Fibroblast of lung (primary cell): ENCODE measurements around the gene SPRTN. TPM values are rescaled to one million over a fixed set of nuclear protein-coding genes. Genes with fewer than 3 reads are reported as not detected.

Experiments used
- DNase-seq, 2 donors: peaks; one replicate each; pipeline versions ENCODE4 v3.0.0 to v3.0.0-alpha.2; 2010; ENCODE audit warnings: low read depth in 2 of 2
- H2AFZ ChIP-seq: 2 replicates; pipeline ENCODE4 v1.5.1; 2012; ENCODE audit warnings: low read length, control low read depth, inconsistent platforms
- H3K27ac ChIP-seq: 2 replicates; pipeline ENCODE4 v1.5.1; 2011; ENCODE audit warnings: low read length, control low read depth; ENCODE audit not compliant: insufficient read depth
- H3K27me3 ChIP-seq: 2 replicates; pipeline ENCODE4 v1.5.1; 2011; ENCODE audit warnings: mild to moderate bottlenecking, low read length; ENCODE audit not compliant: control insufficient read depth, insufficient read depth
- H3K36me3 ChIP-seq: 2 replicates; pipeline ENCODE4 v1.5.1; 2011; ENCODE audit warnings: low read length; ENCODE audit not compliant: control insufficient read depth, insufficient read depth
- H3K4me1 ChIP-seq: 2 replicates; pipeline ENCODE4 v1.5.1; 2011; ENCODE audit warnings: low read length; ENCODE audit not compliant: control insufficient read depth, insufficient read depth; ENCODE audit errors: extremely low read depth
- H3K4me2 ChIP-seq: 2 replicates; pipeline ENCODE4 v1.5.1; 2011; ENCODE audit warnings: low read length, control low read depth; ENCODE audit not compliant: insufficient read depth; ENCODE audit errors: extremely low read depth
- H3K4me3 ChIP-seq, 4 experiments: fragments of 200-600 bp in 1 of 4; sonication (generic) in 1 of 4; replicated peaks in 1 of 4; 2 replicates each; pipeline ENCODE4 v1.5.1; 2011 to 2016; ENCODE audit warnings: low read length in 4 of 4, low read depth in 3 of 4, mild to moderate bottlenecking in 3 of 4, control low read depth in 2 of 4, inconsistent platforms in 1 of 4, mixed read lengths in 1 of 4; ENCODE audit not compliant: insufficient read depth in 1 of 4; ENCODE audit errors: control extremely low read depth in 1 of 4
- H3K79me2 ChIP-seq: 2 replicates; pipeline ENCODE4 v1.5.1; 2012; ENCODE audit warnings: mild to moderate bottlenecking, low read length, inconsistent platforms; ENCODE audit not compliant: control insufficient read depth, insufficient read depth
- H3K9ac ChIP-seq: 2 replicates; pipeline ENCODE4 v1.5.1; 2011; ENCODE audit warnings: mild to moderate bottlenecking, low read length, control low read depth; ENCODE audit not compliant: insufficient read depth
- H3K9me3 ChIP-seq: 2 replicates; pipeline ENCODE4 v1.5.1; 2012; ENCODE audit warnings: low read depth, low read length; ENCODE audit not compliant: control insufficient read depth, insufficient read depth
- H4K20me1 ChIP-seq: 2 replicates; pipeline ENCODE4 v1.5.1; 2011; ENCODE audit warnings: low read length; ENCODE audit not compliant: control insufficient read depth, insufficient read depth; ENCODE audit errors: extremely low read depth
- CTCF ChIP-seq, 2 donors: IDR thresholded peaks in 1 of 2; conservative IDR thresholded peaks in 1 of 2; 1 replicate in 1 of 2; 2 replicates in 1 of 2; pipeline ENCODE4 v1.5.1; 2011 to 2012; ENCODE audit warnings: low read length in 2 of 2, control low read depth in 1 of 2, inconsistent platforms in 1 of 2, low read depth in 1 of 2, mild to moderate bottlenecking in 1 of 2
- EZH2 ChIP-seq: IDR thresholded peaks from 2 replicates; pipeline ENCODE4 v1.5.1; 2012; ENCODE audit warnings: low read length, control low read depth, mild to moderate bottlenecking; ENCODE audit errors: missing control alignments
- polyA plus RNA-seq, 2 donors: library from polyadenylated mRNA; depleted of rRNA in 1 of 2; stranded (reverse) in 1 of 2; unstranded in 1 of 2; fragments of >200 nt; gene quantifications; 2 replicates each; pipeline ENCODE4 v1.2.1, GENCODE V29; 2011 to 2012; ENCODE audit warnings: missing spikeins in 1 of 2
- total RNA-seq: library from RNA; depleted of rRNA; stranded (reverse); fragments of >200 nt; gene quantifications from 2 replicates; pipeline ENCODE4 v1.2.1, GENCODE V29; 2014

SPRTN gene
- total and polyA plus RNA-seq, 2 donors (not counting 1 experiment from before 2014, with no cell fraction given), result 9.5 to 16.0 TPM

GRCh38 chr1:231357187-231357772, 19.2 kb downstream of the SPRTN start:
- H3K9me3 ChIP-seq, result no peaks in the 10 kb centered on the region
- no peaks in the 10 kb centered on the region for H4K20me1 ChIP-seq
- H3K27ac ChIP-seq, result no peak overlapping the region
- H3K4me1 ChIP-seq, result peaks cover 2% of the 10 kb centered on the region
- DNase-seq, result no peak
- H3K4me3 ChIP-seq, result no peak overlapping the region
- H3K27me3 ChIP-seq, result no peaks in the 10 kb centered on the region
- no peaks in the 10 kb centered on the region for H3K79me2 ChIP-seq
- H3K36me3 ChIP-seq, result no peaks in the 10 kb centered on the region
- no peak overlapping the region for H2AFZ ChIP-seq
- no peak overlapping the region for H3K9ac ChIP-seq
- H3K4me2 ChIP-seq, result no peak overlapping the region
- TF ChIP-seq CTCF (conservative IDR thresholded peaks at IDR 0.05 in 1 of 2, IDR thresholded peaks at IDR 0.05 in 1 of 2; ENCODE audit: low read depth in 1 of 2, low read length in 2 of 2) (no peak), EZH2 (no peak)

GRCh38 chr1:231357831-231358354, 19.8 kb downstream of the SPRTN start:
- Histone ChIP-seq H4K20me1 (no peaks in the 10 kb centered on the region), H3K36me3 (no peaks in the 10 kb centered on the region), H3K9me3 (no peaks in the 10 kb centered on the region), H3K4me2 (peak overlapping the region; percentile 9), H3K27me3 (no peaks in the 10 kb centered on the region), H2AFZ (no peak overlapping the region), H3K4me3 (no peak overlapping the region), H3K79me2 (no peaks in the 10 kb centered on the region), H3K9ac (no peak overlapping the region), H3K27ac (peak overlapping the region; percentile 6), H3K4me1 (peaks cover 2% of the 10 kb centered on the region)
- peak; percentile 73 to 83 for DNase-seq
- no peak for TF ChIP-seq EZH2
- TF ChIP-seq CTCF (conservative IDR thresholded peaks at IDR 0.05 in 1 of 2, IDR thresholded peaks at IDR 0.05 in 1 of 2; ENCODE audit: low read depth in 1 of 2, low read length in 2 of 2), result peak; percentile 79 to 83

- Histone ChIP-seq H3K79me2 (no peaks in the 10 kb centered on the region), H3K9me3 (no peaks in the 10 kb centered on the region), H3K4me1 (peaks cover 2% of the 10 kb centered on the region), H3K36me3 (no peaks in the 10 kb centered on the region), H3K4me3 (no peak overlapping the region), H3K4me2 (no peak overlapping the region), H3K27me3 (no peaks in the 10 kb centered on the region), H4K20me1 (no peaks in the 10 kb centered on the region), H3K27ac (no peak overlapping the region), H3K9ac (no peak overlapping the region), H2AFZ (no peak overlapping the region)
- DNase-seq, result peak; percentile 89 to 91
- no peak for TF ChIP-seq EZH2
- TF ChIP-seq CTCF (conservative IDR thresholded peaks at IDR 0.05 in 1 of 2, IDR thresholded peaks at IDR 0.05 in 1 of 2; ENCODE audit: low read depth in 1 of 2, low read length in 2 of 2), result no peak
These were observed 21.0 kb downstream of the SPRTN start for GRCh38 chr1:231359113-231359512.
